GM12865 (cell line): ENCODE data around the gene ISLR2.

ENCODE experiments used
- DNase-seq: peaks from one replicate; pipeline ENCODE4 v3.0.0; 2010; ENCODE audit warnings: low read depth
- H3K4me3 ChIP-seq: 2 replicates; pipeline ENCODE4 v1.5.1; 2011; ENCODE audit warnings: mild to moderate bottlenecking, low read depth, low read length, control low read depth
- CTCF ChIP-seq: IDR thresholded peaks from 2 replicates; pipeline ENCODE4 v1.5.1; 2011; ENCODE audit warnings: low read length, control low read depth, low read depth, inconsistent platforms; ENCODE audit not compliant: insufficient read depth; ENCODE audit errors: missing control alignments

Gene ISLR2

GRCh38 chr15:74124759-74125158, 5.6 kb upstream of the ISLR2 start:
- DNase-seq, result no peak
- no peak for TF ChIP-seq CTCF
- H3K4me3 ChIP-seq, result no peak overlapping the region

GRCh38 chr15:74127255-74127953, 3.0 kb upstream of the ISLR2 start:
- H3K4me3 ChIP-seq, result peak overlapping the region; percentile 10
- peak; percentile 90 for DNase-seq
- TF ChIP-seq CTCF, result peak; percentile 99

GRCh38 chr15:74127954-74128784, 2.2 kb upstream of the ISLR2 start:
- DNase-seq, result no peak
- H3K4me3 ChIP-seq, result peak overlapping the region; percentile 10
- TF ChIP-seq CTCF, result no peak

GRCh38 chr15:74128785-74129585, 1.4 kb upstream of the ISLR2 start:
- DNase-seq, result no peak
- TF ChIP-seq CTCF, result no peak
- H3K4me3 ChIP-seq, result no peak overlapping the region

- no peak for DNase-seq
- no peak for TF ChIP-seq CTCF
- H3K4me3 ChIP-seq, result no peak overlapping the region
These were observed 716 bp upstream of the ISLR2 start for GRCh38 chr15:74129586-74130154.

GRCh38 chr15:74130849-74131627, 652 bp downstream of the ISLR2 start:
- TF ChIP-seq CTCF, result no peak
- no peak for DNase-seq
- H3K4me3 ChIP-seq, result no peak overlapping the region
